ENCODE results near the gene FUZ.

The FUZ gene

GRCh38 chr19:49786376-49786820, 26.7 kb downstream of the FUZ start (continued):
- TF ChIP-seq PBX3 (CRISPR knock-in tag; IDR thresholded peaks at IDR 0.05) (no peak), ZNF214 (tag by site-specific recombination; IDR thresholded peaks at IDR 0.05; ENCODE audit: borderline replicate concordance) (no peak), ZNF529 (tag by site-specific recombination; IDR thresholded peaks at IDR 0.05; ENCODE audit: insufficient replicate concordance) (no peak), ZBTB20 (tag by site-specific recombination; IDR thresholded peaks at IDR 0.05) (no peak), ZSCAN16 (tag by site-specific recombination; IDR thresholded peaks at IDR 0.05) (no peak), ZNF513 (tag by site-specific recombination; IDR thresholded peaks at IDR 0.05) (no peak), ZNF362 (tag by site-specific recombination; IDR thresholded peaks at IDR 0.05) (no peak), SALL2 (tag by site-specific recombination; IDR thresholded peaks at IDR 0.05; ENCODE audit: borderline replicate concordance) (no peak), ZFHX2 (tag by site-specific recombination; conservative IDR thresholded peaks at IDR 0.05) (peak; percentile 37), GLI2 (tag by site-specific recombination; IDR thresholded peaks at IDR 0.05; ENCODE audit: borderline replicate concordance, low read depth) (no peak), KLF1 (tag by site-specific recombination; IDR thresholded peaks at IDR 0.05) (peak; percentile 55)

GRCh38 chr19:49782515-49782914, 30.6 kb downstream of the FUZ start:
- Histone ChIP-seq H3K36me3 (ENCODE audit: control insufficient read depth in 2 of 2, insufficient read depth in 1 of 2, low read length in 2 of 2) (peaks cover 27 to 39% of the 10 kb centered on the region in 2 experiments; a peak in 2 of 3 replicates), H3K27ac (ENCODE audit: extremely low read depth, low read depth, low read length) (no peak overlapping the region), H3K9me3 (ENCODE audit: control insufficient read depth, insufficient read depth, low read depth, low read length) (no peaks in the 10 kb centered on the region), H3K4me1 (ENCODE audit: control insufficient read depth, insufficient read depth, low read length) (no peaks in the 10 kb centered on the region), H3K4me3 (ENCODE audit: low read depth, low read length) (no peak overlapping the region)
- ChIA-PET CTCF (no interaction called here), POLR2A (no interaction called here)
- TF ChIP-seq ZNF398 (tag by site-specific recombination; IDR thresholded peaks at IDR 0.05) (no peak), ZNF433 (tag by site-specific recombination; IDR thresholded peaks at IDR 0.05; ENCODE audit: low read depth) (no peak), ZNF211 (tag by site-specific recombination; IDR thresholded peaks at IDR 0.05; ENCODE audit: low read depth) (no peak), ZBTB21 (tag by site-specific recombination; IDR thresholded peaks at IDR 0.05) (no peak), ZNF76 (tag by site-specific recombination; IDR thresholded peaks at IDR 0.05; ENCODE audit: borderline replicate concordance, low read depth) (no peak), ZNF501 (tag by site-specific recombination; IDR thresholded peaks at IDR 0.05) (no peak), TRIM28 (IDR thresholded peaks at IDR 0.05; ENCODE audit: borderline replicate concordance, low read length) (no peak), HOXD13 (CRISPR knock-in tag; IDR thresholded peaks at IDR 0.05; ENCODE audit: borderline replicate concordance) (no peak), SETDB1 (IDR thresholded peaks at IDR 0.05; ENCODE audit: insufficient read length, low read length) (no peak), ZNF24 (tag by site-specific recombination; IDR thresholded peaks at IDR 0.05) (no peak), BCL11A (tag by site-specific recombination; IDR thresholded peaks at IDR 0.05; ENCODE audit: low read depth) (no peak), ZBTB20 (tag by site-specific recombination; IDR thresholded peaks at IDR 0.05) (no peak), IKZF3 (tag by site-specific recombination; IDR thresholded peaks at IDR 0.05) (no peak), ZNF548 (tag by site-specific recombination; IDR thresholded peaks at IDR 0.05) (no peak), ZNF394 (tag by site-specific recombination; IDR thresholded peaks at IDR 0.05; ENCODE audit: borderline replicate concordance) (no peak), ZNF529 (tag by site-specific recombination; IDR thresholded peaks at IDR 0.05; ENCODE audit: insufficient replicate concordance) (no peak), ZNF837 (tag by site-specific recombination; IDR thresholded peaks at IDR 0.05) (no peak), ZNF596 (tag by site-specific recombination; IDR thresholded peaks at IDR 0.05) (no peak), ZNF514 (tag by site-specific recombination; IDR thresholded peaks at IDR 0.05) (no peak)
- TF ChIP-seq, protein P1, sequence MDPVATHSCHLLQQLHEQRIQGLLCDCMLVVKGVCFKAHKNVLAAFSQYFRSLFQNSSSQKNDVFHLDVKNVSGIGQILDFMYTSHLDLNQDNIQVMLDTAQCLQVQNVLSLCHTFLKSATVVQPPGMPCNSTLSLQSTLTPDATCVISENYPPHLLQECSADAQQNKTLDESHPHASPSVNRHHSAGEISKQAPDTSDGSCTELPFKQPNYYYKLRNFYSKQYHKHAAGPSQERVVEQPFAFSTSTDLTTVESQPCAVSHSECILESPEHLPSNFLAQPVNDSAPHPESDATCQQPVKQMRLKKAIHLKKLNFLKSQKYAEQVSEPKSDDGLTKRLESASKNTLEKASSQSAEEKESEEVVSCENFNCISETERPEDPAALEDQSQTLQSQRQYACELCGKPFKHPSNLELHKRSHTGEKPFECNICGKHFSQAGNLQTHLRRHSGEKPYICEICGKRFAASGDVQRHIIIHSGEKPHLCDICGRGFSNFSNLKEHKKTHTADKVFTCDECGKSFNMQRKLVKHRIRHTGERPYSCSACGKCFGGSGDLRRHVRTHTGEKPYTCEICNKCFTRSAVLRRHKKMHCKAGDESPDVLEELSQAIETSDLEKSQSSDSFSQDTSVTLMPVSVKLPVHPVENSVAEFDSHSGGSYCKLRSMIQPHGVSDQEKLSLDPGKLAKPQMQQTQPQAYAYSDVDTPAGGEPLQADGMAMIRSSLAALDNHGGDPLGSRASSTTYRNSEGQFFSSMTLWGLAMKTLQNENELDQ (tag by site-specific recombination; IDR thresholded peaks at IDR 0.05; ENCODE audit: low read depth): no peak

Data from HEK293 (cell line).